Measurements from ENCODE around the gene PGR.

GRCh38 chr11:101045415-101045814 is 84.2 kb downstream of the PGR start:
- TF ChIP-seq CTCF (IDR thresholded peaks at IDR 0.05) (no peak), POLR2A (IDR thresholded peaks at IDR 0.05) (no peak)
